ENCODE measurements around the gene MS4A3.

DNA sequence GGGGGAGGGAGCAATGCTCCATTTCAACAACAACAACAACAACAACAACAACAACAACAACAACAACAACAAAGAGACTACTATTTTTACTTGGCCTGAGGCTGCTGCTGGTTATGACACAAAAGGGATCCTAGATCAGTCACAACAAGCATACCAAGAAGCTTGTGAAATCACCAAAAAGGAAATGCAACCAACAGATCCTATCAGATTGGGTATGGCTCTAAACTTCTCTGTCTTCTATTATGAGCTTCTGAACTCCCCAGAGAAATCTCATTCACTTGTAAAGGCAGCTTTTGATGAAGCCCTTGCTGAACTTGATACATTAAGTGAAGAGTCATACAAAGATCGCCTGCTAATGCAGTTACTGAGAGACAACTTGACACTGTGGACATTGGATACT, 21.5 kb downstream of the MS4A3 start:
- TF ChIP-seq, protein P1, sequence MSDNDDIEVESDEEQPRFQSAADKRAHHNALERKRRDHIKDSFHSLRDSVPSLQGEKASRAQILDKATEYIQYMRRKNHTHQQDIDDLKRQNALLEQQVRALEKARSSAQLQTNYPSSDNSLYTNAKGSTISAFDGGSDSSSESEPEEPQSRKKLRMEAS (IDR thresholded peaks at IDR 0.05) = no peak
- TF ChIP-seq NFIC (IDR thresholded peaks at IDR 0.05) (no peak), TCF12 (IDR thresholded peaks at IDR 0.05; ENCODE audit: low read depth) (no peak), CEBPB (IDR thresholded peaks at IDR 0.05) (no peak), TEAD4 (IDR thresholded peaks at IDR 0.05) (no peak), CREB1 (IDR thresholded peaks at IDR 0.05; ENCODE audit: low read depth) (no peak), EP300 (IDR thresholded peaks at IDR 0.05; ENCODE audit: borderline replicate concordance) (no peak), RAD21 (IDR thresholded peaks at IDR 0.05; ENCODE audit: low read depth) (no peak), TAF1 (IDR thresholded peaks at IDR 0.05; ENCODE audit: low read depth) (no peak), FOXM1 (IDR thresholded peaks at IDR 0.05; ENCODE audit: borderline replicate concordance, low read depth) (no peak)
- TF ChIP-seq, protein P2, sequence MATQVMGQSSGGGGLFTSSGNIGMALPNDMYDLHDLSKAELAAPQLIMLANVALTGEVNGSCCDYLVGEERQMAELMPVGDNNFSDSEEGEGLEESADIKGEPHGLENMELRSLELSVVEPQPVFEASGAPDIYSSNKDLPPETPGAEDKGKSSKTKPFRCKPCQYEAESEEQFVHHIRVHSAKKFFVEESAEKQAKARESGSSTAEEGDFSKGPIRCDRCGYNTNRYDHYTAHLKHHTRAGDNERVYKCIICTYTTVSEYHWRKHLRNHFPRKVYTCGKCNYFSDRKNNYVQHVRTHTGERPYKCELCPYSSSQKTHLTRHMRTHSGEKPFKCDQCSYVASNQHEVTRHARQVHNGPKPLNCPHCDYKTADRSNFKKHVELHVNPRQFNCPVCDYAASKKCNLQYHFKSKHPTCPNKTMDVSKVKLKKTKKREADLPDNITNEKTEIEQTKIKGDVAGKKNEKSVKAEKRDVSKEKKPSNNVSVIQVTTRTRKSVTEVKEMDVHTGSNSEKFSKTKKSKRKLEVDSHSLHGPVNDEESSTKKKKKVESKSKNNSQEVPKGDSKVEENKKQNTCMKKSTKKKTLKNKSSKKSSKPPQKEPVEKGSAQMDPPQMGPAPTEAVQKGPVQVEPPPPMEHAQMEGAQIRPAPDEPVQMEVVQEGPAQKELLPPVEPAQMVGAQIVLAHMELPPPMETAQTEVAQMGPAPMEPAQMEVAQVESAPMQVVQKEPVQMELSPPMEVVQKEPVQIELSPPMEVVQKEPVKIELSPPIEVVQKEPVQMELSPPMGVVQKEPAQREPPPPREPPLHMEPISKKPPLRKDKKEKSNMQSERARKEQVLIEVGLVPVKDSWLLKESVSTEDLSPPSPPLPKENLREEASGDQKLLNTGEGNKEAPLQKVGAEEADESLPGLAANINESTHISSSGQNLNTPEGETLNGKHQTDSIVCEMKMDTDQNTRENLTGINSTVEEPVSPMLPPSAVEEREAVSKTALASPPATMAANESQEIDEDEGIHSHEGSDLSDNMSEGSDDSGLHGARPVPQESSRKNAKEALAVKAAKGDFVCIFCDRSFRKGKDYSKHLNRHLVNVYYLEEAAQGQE (IDR thresholded peaks at IDR 0.05; ENCODE audit: low read depth) = no peak
- TF ChIP-seq, protein P3, sequence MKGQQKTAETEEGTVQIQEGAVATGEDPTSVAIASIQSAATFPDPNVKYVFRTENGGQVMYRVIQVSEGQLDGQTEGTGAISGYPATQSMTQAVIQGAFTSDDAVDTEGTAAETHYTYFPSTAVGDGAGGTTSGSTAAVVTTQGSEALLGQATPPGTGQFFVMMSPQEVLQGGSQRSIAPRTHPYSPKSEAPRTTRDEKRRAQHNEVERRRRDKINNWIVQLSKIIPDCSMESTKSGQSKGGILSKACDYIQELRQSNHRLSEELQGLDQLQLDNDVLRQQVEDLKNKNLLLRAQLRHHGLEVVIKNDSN (IDR thresholded peaks at IDR 0.05) = no peak
